ENCODE data around the gene KCNK15.

The KCNK15 gene

GRCh38 chr20:44705364-44706094 is 40.1 kb upstream of the KCNK15 start:
- no peak for FAIRE-seq
- DNase-seq (ENCODE audit: insufficient read length) = no peak
- TF ChIP-seq POLR2A (IDR thresholded peaks at IDR 0.05; ENCODE audit: low read depth, low read length) (no peak), TAF1 (IDR thresholded peaks at IDR 0.05; ENCODE audit: borderline replicate concordance, low read depth, low read length) (no peak), POLR2AphosphoS5 (IDR thresholded peaks at IDR 0.05; ENCODE audit: low read depth, low read length) (no peak)

GRCh38 chr20:44706301-44707017 is 39.2 kb upstream of the KCNK15 start:
- no peak for TF ChIP-seq POLR2AphosphoS5 (IDR thresholded peaks at IDR 0.05; ENCODE audit: low read depth, low read length)
- TF ChIP-seq TAF1 (IDR thresholded peaks at IDR 0.05; ENCODE audit: borderline replicate concordance, low read depth, low read length) = no peak
- TF ChIP-seq POLR2A (IDR thresholded peaks at IDR 0.05; ENCODE audit: low read depth, low read length) = no peak
- DNase-seq (ENCODE audit: insufficient read length) (no peak), FAIRE-seq (no peak)

GRCh38 chr20:44707018-44707579 is 38.6 kb upstream of the KCNK15 start:
- TF ChIP-seq POLR2AphosphoS5 (IDR thresholded peaks at IDR 0.05; ENCODE audit: low read depth, low read length) = no peak
- no peak for TF ChIP-seq POLR2A (IDR thresholded peaks at IDR 0.05; ENCODE audit: low read depth, low read length)
- TF ChIP-seq TAF1 (IDR thresholded peaks at IDR 0.05; ENCODE audit: borderline replicate concordance, low read depth, low read length) = no peak
- DNase-seq (ENCODE audit: insufficient read length) (no peak), FAIRE-seq (no peak)

DNA sequence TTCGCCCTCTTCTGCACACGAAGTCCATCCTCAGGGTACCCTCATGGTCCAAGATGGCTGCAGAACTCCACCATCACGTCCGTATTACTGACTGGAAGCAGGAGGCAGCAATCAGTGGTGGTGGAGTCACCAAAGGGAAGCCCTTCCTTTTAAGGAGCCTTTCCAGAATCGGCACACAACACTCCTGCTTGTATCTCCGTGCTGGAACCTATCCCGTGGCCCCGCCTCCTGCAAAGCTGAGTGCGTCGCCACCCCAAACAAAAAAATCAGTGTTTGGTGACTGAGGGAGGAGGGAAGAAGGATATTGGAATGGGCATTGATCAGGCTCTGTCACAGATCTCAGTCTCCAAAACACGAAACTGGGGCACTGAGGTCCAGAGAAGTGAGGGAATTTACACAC is 36.3 kb upstream of the KCNK15 start:
- no peak for FAIRE-seq
- no peak for DNase-seq (ENCODE audit: insufficient read length)
- TF ChIP-seq POLR2A (IDR thresholded peaks at IDR 0.05; ENCODE audit: low read depth, low read length) (no peak), POLR2AphosphoS5 (IDR thresholded peaks at IDR 0.05; ENCODE audit: low read depth, low read length) (no peak), TAF1 (IDR thresholded peaks at IDR 0.05; ENCODE audit: borderline replicate concordance, low read depth, low read length) (no peak)

- no peak for TF ChIP-seq TAF1 (IDR thresholded peaks at IDR 0.05; ENCODE audit: borderline replicate concordance, low read depth, low read length)
- TF ChIP-seq POLR2A (IDR thresholded peaks at IDR 0.05; ENCODE audit: low read depth, low read length) = no peak
- TF ChIP-seq POLR2AphosphoS5 (IDR thresholded peaks at IDR 0.05; ENCODE audit: low read depth, low read length) = no peak
- no peak for FAIRE-seq
- DNase-seq (ENCODE audit: insufficient read length) = no peak
These were observed 35.9 kb upstream of the KCNK15 start for GRCh38 chr20:44709797-44710196.

DNA sequence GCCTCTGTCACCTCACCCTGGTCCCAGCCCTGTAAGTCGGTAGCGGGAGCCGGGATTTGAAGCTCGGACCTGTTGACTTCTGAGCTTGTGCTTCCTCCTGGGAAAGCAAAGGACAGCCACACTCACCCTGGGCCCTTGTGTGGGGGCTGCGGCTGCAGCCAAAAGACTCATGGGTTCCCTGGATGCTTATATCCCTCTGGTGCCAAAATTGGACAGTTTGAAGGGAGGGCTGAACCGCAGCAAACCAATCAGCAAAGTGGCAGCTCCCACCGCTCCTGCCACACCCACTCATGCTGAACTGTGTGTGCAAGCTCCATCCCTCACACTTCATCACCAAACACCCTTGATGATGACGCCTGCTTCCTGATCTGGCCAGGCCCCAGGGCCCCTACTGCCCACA is 34.4 kb upstream of the KCNK15 start:
- TF ChIP-seq POLR2A (IDR thresholded peaks at IDR 0.05; ENCODE audit: low read depth, low read length) = no peak
- TF ChIP-seq POLR2AphosphoS5 (IDR thresholded peaks at IDR 0.05; ENCODE audit: low read depth, low read length) = no peak
- TF ChIP-seq TAF1 (IDR thresholded peaks at IDR 0.05; ENCODE audit: borderline replicate concordance, low read depth, low read length) = no peak
- DNase-seq (ENCODE audit: insufficient read length) (no peak), FAIRE-seq (no peak)

- no peak for DNase-seq (ENCODE audit: insufficient read length)
- TF ChIP-seq TAF1 (IDR thresholded peaks at IDR 0.05; ENCODE audit: borderline replicate concordance, low read depth, low read length) (no peak), POLR2AphosphoS5 (IDR thresholded peaks at IDR 0.05; ENCODE audit: low read depth, low read length) (no peak)
- no peak for FAIRE-seq
These were observed 31.5 kb upstream of the KCNK15 start for GRCh38 chr20:44714102-44714700.

- FAIRE-seq (no peak), DNase-seq (ENCODE audit: insufficient read length) (no peak)
- TF ChIP-seq POLR2AphosphoS5 (IDR thresholded peaks at IDR 0.05; ENCODE audit: low read depth, low read length) = no peak
- TF ChIP-seq TAF1 (IDR thresholded peaks at IDR 0.05; ENCODE audit: borderline replicate concordance, low read depth, low read length) = no peak
- TF ChIP-seq POLR2A (IDR thresholded peaks at IDR 0.05; ENCODE audit: low read depth, low read length) = no peak
These were observed 30.8 kb upstream of the KCNK15 start, which contains the start of gene CCN5 for GRCh38 chr20:44714701-44715498. Gene CCN5 (plus strand): TSS chr20:44715369. CDS start chr20:44715391, 22 bp downstream.

- no peak for TF ChIP-seq TAF1 (IDR thresholded peaks at IDR 0.05; ENCODE audit: borderline replicate concordance, low read depth, low read length)
- no peak for TF ChIP-seq POLR2A (IDR thresholded peaks at IDR 0.05; ENCODE audit: low read depth, low read length)
- no peak for TF ChIP-seq POLR2AphosphoS5 (IDR thresholded peaks at IDR 0.05; ENCODE audit: low read depth, low read length)
- no peak for FAIRE-seq
- no peak for DNase-seq (ENCODE audit: insufficient read length)
These were observed 30.0 kb upstream of the KCNK15 start for GRCh38 chr20:44715499-44716308.

Measured in GM12892 (cell line).